Germinal center (tissue), 1 donor: Measurements from ENCODE around the gene LSM4.

ENCODE experiments used
- DNase-seq: peaks from one replicate; pipeline ENCODE4 v3.0.0; 2012; ENCODE audit warnings: mixed read lengths, low spot score

Gene LSM4

DNA sequence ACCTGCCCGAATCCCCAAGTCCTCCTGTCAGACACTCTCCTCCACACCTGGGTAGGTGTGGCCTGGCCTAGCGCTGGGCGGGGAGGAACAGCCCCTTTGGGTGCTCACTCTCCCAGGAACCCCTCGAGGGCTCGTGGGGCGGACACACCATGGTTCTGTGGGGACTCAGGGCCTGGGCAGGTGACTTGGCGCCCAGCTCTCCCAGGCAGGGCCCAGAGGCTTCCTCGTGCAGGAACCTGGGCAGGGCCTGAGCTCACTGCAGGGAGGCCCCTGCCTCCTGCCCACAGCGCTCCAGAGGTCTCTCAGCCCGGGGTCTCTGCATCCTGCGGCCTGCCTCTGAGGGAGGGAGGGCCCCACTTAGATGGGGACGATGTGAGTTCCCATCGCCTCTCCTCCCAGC lies 11.9 kb downstream of the LSM4 start:
- no peak for DNase-seq

- DNase-seq = no peak
Observed at GRCh38 chr19:18310118-18310909, 12.6 kb downstream of the LSM4 start.

DNA sequence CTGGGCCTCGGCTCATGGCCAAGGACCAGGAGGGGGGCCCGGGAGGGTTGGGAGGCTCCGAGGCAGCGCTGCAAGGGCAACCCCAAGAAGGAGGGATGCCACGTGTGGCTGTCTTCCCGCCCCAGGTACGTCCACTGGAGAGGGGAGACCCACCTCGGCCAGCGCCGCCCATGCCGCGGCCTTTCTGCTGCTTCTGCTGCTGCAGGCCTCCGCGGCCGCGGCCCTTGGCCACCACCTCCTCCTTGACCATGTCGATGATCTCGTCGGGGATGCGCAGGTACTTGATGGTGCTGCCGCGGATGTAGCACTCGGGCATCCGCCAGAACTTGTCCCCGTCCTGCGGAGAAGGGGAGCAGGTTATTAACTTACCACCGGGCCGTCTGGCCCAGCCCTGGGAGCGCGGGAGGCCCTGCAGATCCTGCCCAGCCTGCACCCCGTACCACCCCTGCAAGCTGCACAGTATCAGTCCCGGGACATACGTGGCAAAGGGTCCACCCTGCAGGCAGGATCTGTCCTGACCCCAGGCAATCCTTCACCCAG lies 13.3 kb downstream of the LSM4 start:
- no peak for DNase-seq

DNA sequence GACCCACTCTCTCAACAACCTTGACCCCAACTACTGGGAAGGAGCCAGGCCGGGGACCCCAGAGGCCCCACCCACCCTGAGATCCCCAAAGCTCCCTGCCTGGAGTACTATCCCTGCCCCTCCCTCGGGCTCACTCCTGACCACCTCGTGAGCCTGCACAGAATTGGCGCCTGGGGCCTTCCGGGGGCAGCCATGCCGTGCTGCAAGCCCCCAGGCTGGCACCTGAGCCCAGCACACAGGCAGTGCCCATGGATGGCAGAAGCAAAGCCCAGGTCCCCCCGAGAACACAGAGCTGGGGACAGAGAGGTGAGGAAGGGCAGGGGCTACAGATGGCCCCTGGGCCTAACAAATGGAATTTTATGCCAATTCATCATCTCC lies 13.9 kb downstream of the LSM4 start:
- no peak for DNase-seq

DNA sequence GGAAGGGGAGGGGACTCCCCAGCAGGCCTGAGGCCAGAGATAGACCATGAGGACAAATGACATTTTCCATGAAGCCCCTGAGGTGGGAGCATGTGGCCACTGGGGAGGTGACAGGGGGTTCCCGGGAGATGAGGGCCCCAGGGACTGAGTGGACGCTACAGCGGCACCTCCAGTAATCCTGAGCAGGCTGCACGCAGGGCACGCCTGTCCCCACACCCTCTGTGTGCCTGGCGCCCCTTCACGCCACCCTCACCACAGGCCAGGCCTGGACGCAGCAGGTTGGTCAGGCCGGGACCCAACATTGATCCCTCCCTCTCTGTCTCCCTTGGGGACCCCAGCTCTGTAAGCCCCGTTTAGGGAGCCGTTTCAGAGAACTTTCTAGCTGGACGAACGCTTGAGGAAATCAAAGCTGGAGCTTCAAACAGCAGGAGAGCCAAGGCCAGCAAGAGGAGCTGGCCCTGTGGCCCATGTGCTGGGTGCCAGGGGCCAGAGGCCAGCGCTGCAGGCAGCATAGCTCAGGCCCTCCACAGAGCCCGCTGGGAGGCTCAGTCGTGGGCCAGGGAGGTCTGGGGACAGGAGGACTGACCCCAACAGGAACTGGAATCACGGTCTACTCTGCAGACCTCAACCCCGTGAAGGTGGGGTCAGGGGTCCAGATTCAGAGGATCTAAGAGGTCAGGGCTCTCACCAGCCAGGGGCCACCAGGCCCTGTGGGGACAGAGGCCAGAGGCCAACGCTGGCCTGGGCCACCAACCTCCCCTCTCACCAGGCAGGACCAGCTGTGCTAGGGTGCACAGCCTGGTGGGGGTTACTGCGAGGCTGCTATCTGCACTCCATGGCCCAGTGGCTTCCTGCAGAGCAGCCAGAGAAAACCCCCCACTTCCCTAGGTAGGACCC lies 14.6 kb downstream of the LSM4 start:
- no peak for DNase-seq

GRCh38 chr19:18307271-18307681 lies 15.6 kb downstream of the LSM4 start:
- DNase-seq = no peak

DNA sequence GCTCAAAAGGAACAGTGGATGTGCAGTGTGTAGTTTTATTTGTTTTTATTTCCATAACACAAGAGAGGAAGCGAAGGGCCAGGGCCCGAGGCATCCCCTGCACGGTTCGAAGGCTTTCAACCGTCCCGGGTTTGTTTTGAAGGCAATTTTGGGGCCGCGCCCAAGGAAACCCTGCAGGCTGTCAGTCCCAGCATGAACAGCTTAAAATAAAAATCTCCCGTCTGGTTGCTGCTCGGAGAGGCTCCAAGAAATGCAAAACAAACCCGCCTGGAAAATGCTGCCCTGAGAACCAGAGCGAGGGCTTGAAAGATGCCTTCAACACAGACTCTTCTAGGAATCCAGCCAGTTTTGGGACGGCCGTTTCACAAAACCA lies 16.0 kb downstream of the LSM4 start:
- peak; percentile 37 for DNase-seq

GRCh38 chr19:18306209-18306887 lies 16.5 kb downstream of the LSM4 start:
- DNase-seq = peak; percentile 16

DNA sequence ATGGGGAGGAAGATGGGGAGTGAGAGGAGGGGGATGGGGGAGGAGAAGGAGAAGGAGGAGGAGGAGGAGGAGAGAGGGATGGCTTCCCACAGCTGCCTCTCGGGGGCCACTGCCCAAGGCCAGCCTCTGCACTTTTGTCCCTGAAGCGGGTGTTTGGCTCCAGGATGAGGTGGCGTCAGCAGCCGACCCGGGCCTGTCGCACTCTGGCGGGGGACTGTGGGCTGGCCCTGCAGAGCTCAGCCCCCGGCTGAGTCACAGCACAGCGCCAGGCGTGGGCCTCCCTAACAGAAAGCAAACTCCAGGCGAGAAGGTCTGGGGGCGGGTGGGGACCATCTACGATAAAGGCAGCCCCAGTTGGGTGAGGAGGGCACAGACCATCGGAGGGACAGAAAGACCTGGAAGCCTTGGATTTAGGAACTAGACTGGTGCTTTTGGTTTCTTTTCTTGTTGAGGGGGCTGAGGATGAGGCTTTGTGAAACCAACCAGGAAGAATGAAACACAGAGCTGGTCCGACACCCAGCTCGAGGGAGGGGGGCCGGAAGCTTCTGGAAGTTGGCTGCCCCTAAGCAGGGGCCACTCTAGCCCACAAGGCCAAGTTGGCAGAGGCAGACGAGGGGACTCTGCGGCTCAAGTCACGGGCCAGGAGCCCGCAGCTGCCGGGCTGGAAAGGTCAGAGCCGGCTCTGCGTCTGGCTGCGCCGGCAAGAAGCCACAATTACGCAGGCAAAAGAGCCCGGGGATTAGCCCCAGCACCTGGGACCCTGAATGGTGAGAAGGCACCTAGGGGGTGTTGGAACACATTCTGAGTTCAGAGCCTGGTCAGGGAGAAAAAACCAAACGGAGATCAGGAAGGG lies 18.2 kb downstream of the LSM4 start:
- peak; percentile 75 for DNase-seq

- DNase-seq = peak; percentile 30
Observed at GRCh38 chr19:18304208-18304457, 18.7 kb downstream of the LSM4 start.

GRCh38 chr19:18301718-18302111 lies 21.2 kb downstream of the LSM4 start:
- DNase-seq = no peak

GRCh38 chr19:18300930-18301717 lies 21.8 kb downstream of the LSM4 start:
- DNase-seq = no peak

DNA sequence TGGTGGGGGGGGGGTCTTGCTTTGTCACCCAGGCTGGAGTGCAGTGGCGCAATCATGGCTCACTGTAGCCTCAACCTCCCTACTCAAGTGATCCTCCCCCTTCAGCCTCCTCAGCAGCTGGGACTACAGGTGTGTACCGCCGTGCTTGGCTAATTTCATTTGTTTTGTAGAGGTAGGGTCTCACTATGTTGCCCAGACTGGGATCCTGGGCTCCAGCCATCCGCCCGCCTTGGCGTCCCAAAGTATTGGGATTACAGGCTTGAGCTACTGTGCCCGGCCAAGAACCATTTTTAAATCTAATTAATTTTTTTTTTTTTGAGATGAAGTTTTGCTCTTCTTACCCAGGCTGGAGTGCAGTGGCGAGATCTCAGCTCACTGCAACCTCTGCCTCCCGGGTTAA lies 23.2 kb downstream of the LSM4 start:
- DNase-seq = no peak

DNA sequence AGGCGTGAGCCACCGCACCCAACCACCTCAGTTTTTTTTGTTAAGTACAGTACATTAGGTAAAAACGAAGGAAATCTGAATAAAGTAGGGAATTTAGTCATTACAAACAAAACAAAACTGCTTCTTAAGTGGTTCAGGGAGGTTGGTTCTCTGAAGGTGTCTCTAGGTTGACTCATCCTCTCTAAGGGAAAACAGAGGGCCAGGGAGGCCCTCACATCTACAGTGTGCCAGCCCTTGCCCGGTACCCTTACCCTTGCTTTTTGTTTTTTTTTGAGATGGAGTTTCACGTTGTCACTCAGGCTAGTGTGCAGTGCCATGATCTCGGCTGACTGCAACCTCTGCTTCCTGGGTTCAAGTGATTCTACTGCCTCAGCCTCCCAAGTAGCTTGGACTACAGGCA lies 24.3 kb downstream of the LSM4 start:
- DNase-seq = no peak

DNA sequence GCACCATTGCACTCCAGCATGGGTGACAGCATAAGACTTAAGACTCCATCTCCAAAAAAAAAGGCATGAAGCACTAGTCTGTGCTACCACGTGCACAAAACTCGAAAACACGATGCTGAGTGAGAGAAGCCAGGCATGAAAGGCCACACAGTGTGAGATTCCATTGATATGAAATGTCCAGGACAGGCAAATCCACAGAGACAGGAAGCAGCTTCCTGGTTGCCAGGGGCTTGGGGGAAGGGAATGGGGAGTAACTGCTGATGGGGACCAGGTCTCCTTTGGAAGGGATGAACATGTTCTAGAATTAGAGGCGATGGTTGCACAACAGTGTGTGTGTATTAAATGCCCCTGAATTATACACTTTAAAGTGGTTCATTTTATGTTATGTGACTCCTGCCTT lies 25.6 kb downstream of the LSM4 start:
- no peak for DNase-seq

DNA sequence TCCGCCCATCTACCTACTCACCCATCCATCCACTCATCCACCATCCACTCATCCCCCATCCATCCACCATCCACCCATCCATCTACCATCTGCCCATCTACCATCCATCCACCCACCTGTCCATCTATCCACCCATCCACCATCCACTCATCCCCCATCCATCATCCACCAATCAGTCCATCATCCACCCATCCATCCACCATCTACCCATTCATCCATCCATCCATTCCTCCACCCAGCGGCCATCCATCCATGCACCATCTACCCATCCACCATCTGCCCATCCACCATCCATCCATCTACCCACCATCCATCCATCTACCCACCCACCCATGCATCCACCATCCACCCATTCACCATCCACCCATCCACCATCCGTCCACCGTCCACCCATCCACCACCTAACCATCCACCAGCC lies 27.8 kb downstream of the LSM4 start:
- DNase-seq = no peak

DNA sequence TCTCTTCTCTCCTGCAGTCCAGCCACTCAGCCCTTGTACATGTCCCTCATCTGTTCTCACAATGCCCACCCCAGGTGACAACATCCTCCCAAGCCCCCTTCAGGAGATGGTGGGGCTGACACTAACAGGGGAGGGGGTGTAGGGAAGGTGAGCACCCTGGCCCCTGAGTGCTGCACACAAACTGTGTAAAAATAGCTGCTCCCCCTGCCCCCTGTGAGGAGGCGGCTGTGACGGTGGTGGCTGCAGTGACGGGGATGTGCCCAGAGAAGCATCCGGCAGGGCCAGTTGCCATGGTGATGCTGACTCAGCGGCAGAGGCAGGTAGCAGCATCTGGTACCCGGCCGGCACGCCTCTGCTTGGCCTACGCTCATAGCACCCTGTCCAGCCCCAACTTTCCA lies 28.4 kb downstream of the LSM4 start:
- peak; percentile 79 for DNase-seq

DNA sequence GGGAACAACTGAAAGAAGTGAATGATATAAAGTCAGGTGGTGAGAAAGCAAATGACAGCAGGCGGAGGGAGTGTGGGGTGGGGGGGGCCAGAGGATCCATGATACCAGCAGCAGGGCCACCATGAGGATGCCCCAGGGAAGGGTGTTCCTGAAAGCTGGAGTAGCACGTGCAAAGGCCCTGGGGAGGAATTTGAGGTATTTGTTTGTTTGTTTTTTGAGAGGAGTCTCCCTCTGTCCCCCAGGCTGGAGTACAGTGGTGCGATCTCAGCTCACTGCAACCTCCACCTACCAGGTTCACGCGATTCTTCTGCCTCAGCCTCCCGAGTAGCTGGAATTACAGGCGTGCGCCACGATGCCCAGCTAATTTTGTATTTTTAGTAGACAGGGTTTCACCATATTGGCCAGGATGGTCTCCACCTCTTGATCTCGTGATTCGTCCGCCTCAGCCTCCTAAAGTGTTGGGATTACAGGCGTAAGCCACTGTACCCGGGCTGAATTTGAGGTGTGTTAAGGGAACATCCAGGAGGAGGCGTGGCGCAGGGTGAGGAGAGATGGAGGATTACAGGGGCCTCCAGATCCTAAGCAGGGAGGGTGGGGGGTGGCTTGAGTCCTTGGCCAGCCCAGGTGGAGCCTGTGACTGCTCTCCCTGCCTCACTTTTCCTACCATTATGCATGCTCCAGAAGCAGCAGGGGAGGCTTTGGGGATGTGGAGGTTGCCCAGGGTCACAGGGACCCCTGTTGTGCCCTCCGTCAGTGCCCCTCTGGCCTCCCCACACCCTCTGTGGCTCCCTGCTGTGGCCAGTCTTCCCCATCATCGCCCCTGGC lies 29.0 kb downstream of the LSM4 start:
- no peak for DNase-seq

DNA sequence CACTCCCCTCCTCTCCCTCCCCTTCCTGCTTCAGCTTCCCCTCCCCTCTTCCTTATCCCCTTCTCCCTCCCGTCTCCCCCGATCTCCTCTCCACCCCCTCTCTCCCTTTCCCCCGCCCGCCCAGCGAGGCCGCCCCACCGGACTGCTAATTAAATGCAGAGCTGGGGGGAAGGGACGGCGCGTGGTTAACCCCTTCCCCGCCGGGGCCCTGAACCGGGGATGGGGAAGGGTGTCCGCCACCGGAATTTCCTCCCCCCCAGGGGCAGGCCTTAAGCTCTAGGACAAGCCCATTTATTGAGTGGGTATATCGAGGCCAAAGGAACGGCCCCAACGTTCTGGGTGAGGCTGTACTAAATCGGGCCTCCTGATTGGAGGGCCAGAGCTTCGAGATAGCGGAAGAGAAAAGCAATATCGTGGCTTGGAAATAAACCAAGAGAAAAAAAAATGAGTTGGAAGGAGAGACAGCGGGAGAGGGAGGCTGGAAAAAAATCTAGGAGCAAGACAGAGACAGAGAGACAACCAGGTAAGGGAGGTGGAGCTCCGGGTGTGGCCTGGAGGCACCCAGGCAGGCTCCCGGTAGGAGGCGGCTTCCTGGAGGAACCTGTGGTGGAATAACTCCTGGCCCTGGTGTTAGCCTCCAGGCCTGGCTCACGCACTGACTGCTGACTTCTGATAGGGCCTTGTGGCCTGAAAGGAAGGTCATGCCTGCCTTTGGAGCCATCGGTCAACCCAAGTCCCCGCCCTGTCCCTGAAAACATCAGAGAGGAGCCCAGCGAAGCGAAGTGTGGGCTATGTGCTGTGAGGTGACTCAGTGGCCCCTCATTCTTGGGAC lies 29.9 kb downstream of the LSM4 start:
- peak; percentile 31 for DNase-seq
